Measurements from ENCODE around the gene CCNE1. TPM values are rescaled to one million over a fixed set of nuclear protein-coding genes. Genes with fewer than 3 reads are reported as not detected.

CCNE1 gene
- total and polyA plus RNA-seq, 2 of the 13 experiments (the other 11 are each of a cell fraction or from before 2014, with no cell fraction given), result 16.0 to 50.6 TPM

GRCh38 chr19:29772696-29773095 lies 39.1 kb upstream of the CCNE1 start:
- TF ChIP-seq SNAPC4 (CRISPR knock-in tag; IDR thresholded peaks at IDR 0.05), result no peak
- no peak for TF ChIP-seq SMAD3 (CRISPR knock-in tag; IDR thresholded peaks at IDR 0.05)
- TF ChIP-seq MIER3 (CRISPR knock-in tag; IDR thresholded peaks at IDR 0.05; ENCODE audit: borderline replicate concordance), result no peak
- TF ChIP-seq ZNF616 (CRISPR knock-in tag; IDR thresholded peaks at IDR 0.05; ENCODE audit: low read depth), result no peak
- no peak for TF ChIP-seq ZFP62 (CRISPR knock-in tag; IDR thresholded peaks at IDR 0.05)
- TF ChIP-seq ZNF17 (CRISPR knock-in tag; IDR thresholded peaks at IDR 0.05), result no peak
- no peak for TF ChIP-seq ZNF180 (CRISPR knock-in tag; IDR thresholded peaks at IDR 0.05; ENCODE audit: borderline replicate concordance, low read depth)
- Histone ChIP-seq H3K4me1 (ENCODE audit: insufficient read depth, low read length) (no peaks in the 10 kb centered on the region), H3K9me3 (ENCODE audit: low read length) (no peaks in the 10 kb centered on the region), H3K27ac (ENCODE audit: extremely low read length, insufficient read depth, low read length) (no peak overlapping the region), H3K9ac (ENCODE audit: insufficient read depth, low read depth, low read length) (no peak overlapping the region), H2AFZ (ENCODE audit: low read length) (no peak overlapping the region), H3K79me2 (ENCODE audit: insufficient read depth, low read length) (no peaks in the 10 kb centered on the region), H3K4me3 (replicated peaks in 1 of 3; ENCODE audit: insufficient read depth in 1 of 3, low read depth in 2 of 3, low read length in 3 of 3) (no peak overlapping the region), H3K36me3 (replicated peaks in 1 of 2; ENCODE audit: control insufficient read depth in 1 of 2, insufficient read depth in 2 of 2, low read length in 2 of 2) (no peaks in the 10 kb centered on the region), H4K20me1 (ENCODE audit: insufficient read depth, low read length) (no peaks in the 10 kb centered on the region), H3K27me3 (ENCODE audit: control insufficient read depth in 1 of 2, insufficient read depth in 2 of 2, low read length in 2 of 2) (peaks cover 2 to 14% of the 10 kb centered on the region in 2 experiments; a peak in 3 of 5 replicates), H3K4me2 (ENCODE audit: low read depth, low read length) (no peak overlapping the region)
- intact Hi-C loops (cut with micrococcal nuclease; ENCODE audit: unreplicated experiment) (no loop called here), in situ Hi-C loops (cut with HindIII; ENCODE audit: extremely low pct_ligation_motif_present, low pct_unique_long_range_greater_than_20kb) (no loop called here)
- FAIRE-seq (no peak), DNase-seq (ENCODE audit: low spot score) (no peak), ATAC-seq (no peak)
- ChIA-PET CTCF (ENCODE audit: low intra/inter-chr PET ratio, low total read pairs) (interaction anchor here (2.9 kb wide), 1 partner anchor 100 kb away, joined by 44 read pairs; no protein-coding TSS in a partner anchor), POLR2A (no interaction called here)
- no TSS peak for BruUV-seq (replicated peaks)
- 6% methylated on average over 6 of the region's 6 CpGs for WGBS (ENCODE audit: low lambda C conversion rate)
